DMS53 (cell line): ENCODE data around the gene RGS11.

ENCODE experiments used
- DNase-seq: peaks from one replicate; lab custom pipeline; 2025; lab: John Stamatoyannopoulos, UW

RGS11 gene

GRCh38 chr16:296806-297510, 21.2 kb upstream of the RGS11 start:
- no peak for DNase-seq

DNA sequence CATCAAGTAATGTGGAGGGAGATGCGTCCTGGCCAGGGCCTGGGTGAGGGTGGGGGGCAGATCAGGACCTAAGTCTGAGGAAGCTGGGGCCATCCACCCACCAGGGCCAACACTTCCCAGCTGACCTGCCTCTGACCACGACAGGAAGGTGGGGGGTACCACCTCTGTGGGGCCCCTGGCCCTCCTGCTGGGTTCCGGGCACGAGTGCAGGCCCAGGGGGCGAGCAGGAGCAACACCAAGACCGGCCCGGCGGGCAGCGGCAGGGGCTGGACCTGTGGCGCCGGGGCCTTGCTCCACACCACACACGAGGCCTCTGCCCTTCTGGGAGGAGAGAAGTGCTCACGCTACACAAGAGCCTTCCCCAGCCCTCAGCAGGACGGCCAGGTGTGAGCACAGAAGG, 20.5 kb upstream of the RGS11 start:
- DNase-seq: no peak

DNA sequence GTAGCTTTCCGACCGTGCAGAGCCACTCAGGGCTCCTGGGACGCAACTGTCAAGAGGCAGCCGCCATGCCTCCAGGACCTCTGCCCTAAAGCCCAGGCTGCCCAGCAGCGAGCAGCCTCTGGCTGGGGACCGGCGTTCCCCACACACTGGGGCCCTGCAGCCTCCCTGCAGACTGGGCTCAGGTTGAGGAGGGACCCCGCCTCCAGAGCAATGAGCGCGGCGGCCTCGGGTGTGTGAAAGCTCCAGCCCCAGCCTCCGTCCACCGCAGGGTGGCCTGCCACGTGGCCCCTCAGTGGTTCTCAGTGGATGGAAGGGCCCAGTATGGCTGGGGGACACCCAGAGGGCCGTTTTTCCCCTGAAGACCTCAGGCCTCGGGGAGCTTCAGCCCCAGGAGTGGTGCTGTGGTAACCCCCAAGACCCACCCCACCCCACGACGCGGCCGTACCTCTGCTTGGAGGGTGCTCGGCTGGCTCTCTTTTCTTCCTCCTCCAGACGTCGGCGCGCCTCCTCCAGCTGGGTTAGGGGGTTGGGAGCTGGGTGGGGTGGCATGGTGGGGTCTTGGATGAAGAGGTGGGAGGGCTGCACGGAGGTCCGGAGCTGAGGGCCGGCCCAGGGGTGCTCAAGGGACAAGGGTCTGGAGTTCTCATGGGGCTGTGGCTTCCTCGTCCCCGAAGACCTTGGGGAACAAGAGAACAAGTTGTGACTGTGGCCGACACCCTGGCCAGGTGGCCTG, 17.5 kb upstream of the RGS11 start:
- no peak for DNase-seq

GRCh38 chr16:291539-291938, 15.8 kb upstream of the RGS11 start:
- no peak for DNase-seq

DNA sequence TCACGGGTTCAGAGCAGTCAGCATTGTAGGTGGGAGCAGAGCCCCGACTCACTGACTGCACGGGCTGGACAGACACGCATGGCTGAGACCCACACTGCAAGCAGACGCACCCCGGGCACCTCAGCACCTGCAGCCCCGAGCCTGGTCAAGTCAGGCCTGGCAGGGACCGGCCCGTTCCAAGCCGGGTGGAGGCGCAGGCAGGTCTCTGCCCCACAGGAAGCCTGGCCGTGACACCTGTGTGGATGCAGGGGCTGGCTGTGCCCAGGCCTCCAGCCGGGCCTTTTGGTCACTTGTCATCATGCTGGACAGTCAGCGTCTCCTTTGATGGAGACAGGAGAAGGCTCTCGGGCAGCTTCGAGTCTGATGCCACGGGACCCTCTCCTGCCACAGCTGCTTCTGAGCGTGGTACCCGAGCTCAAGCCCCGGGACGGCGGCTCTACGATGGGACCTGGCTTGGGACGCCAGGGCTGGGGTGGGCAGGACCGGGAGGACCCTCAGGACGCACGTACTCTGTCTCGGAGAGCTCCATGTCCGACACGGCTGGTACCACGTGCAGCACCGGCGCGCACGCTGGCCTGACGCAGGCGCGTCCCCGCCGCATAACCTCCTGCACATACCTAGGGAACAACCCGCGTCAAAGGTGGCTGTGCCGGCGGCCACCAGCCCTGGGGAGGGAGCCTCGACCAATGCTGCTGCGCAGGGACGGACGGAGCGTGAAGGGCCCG, 15.1 kb upstream of the RGS11 start:
- no peak for DNase-seq

DNA sequence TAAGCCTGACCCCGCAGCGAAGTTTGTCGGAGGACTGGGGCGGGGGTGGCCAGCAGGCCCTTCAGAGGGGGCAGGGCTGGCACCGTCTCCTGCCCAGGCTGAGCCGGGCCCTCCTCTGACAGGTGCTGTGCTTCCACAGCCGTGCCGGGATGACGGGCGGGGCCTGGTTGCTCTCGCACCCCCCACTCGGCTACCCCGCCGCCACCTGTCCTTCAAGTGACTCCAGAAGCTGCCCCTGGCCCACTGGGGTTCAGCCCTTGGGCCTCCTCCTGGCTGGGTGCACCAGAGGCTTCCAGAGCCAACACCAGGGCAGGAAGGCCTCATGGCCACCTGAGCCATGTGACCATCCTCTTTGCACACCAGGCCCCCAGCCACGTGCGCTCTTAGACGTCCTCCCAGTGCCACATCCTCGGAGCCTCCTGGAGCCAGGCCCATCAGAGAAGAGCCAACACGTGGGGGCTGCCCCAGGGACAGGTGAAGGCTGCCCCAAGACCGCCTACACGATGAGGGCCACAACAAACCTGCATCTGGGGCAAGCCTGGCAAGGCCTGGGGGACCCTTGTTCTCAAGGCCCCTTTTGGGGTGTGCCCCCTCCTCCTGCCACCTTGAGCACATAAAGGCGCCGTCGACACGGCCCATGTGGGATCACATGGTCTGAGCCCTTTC, 14.4 kb upstream of the RGS11 start:
- DNase-seq: no peak

- no peak for DNase-seq
These were observed 13.8 kb upstream of the RGS11 start for GRCh38 chr16:289395-289997.

GRCh38 chr16:287981-288920, 12.5 kb upstream of the RGS11 start:
- no peak for DNase-seq

- peak; percentile 88 for DNase-seq
These were observed 11.6 kb upstream of the RGS11 start for GRCh38 chr16:287298-287811.

- DNase-seq: no peak
These were observed 10.9 kb upstream of the RGS11 start for GRCh38 chr16:286491-287297.

- peak; percentile 17 for DNase-seq
These were observed 9.7 kb upstream of the RGS11 start for GRCh38 chr16:285146-286055.

- DNase-seq: no peak
These were observed 8.7 kb upstream of the RGS11 start for GRCh38 chr16:284204-285120.

DNA sequence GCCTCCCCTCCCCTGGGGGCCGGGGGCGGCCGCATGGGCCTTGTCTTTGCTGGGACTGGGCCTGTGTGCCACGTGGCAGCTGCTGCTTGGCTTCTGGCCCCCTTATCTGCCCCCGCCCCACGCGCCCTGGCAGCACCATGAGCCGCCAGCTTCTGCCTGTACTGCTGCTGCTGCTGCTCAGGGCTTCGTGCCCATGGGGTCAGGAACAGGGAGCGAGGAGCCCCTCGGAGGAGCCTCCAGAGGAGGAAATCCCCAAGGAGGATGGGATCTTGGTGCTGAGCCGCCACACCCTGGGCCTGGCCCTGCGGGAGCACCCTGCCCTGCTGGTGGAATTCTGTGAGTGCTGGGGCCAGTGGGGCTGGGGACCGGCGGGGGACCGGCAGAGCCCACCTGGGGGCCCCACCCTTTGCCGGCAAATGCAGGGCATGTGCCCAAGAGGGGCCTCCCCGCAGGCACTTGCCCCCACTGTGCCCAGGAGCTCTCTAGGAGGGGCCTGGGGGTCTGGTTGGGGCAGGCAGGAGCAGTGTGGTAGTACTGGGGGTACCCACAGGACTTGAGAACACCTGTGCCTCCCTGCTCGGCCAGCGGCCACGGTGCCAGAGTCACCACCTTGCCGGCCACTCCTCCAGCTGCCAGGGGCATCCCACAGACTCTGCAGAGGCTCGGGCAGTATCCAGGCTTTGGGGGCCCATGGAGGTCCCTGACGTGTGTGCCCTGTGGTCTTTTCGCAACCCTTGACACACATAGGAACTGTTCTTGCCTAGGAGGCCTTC, 7.5 kb upstream of the RGS11 start, which contains the start of gene PDIA2:
PDIA2 (plus strand) TSS at position 132 of the 773 bp plus-strand sequence; CDS start at position 138, 6 bp downstream.
- DNase-seq: no peak

GRCh38 chr16:282491-282890, 6.7 kb upstream of the RGS11 start:
- peak; percentile 22 for DNase-seq

DNA sequence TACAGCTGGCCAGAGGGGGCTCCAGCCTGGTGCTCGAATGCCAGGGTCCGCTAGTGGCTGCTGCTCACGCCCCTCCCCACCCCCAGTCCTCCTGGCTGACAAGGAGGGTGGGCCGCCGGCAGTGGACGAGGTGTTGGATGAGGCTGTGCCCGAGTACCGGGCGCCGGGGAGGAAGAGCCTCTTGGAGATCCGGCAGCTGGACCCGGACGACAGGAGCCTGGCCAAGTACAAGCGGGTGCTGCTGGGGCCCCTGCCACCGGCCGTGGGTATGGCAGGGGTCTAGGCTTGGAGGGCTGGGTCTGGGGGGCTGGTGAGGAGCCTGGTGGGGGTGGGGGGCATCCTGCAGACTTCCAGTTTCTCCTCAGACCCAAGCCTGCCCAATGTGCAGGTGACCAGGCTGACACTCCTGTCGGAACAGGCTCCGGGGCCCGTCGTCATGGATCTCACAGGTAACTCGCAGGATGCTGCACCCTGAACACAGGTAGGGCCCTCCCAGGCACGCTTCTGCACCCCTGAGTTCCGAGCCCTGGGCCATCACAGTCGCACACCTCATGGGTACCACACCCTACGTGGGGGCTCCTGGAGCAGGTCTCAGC, 6.0 kb upstream of the RGS11 start:
- DNase-seq: peak; percentile 62

GRCh38 chr16:280991-281659, 5.4 kb upstream of the RGS11 start:
- no peak for DNase-seq
